Right atrium auricular region (tissue), 2 donors: ENCODE data around the gene SLC5A6. TPM values are rescaled to one million over a fixed set of nuclear protein-coding genes. Genes with fewer than 3 reads are reported as not detected.

Source experiments
- DNase-seq: peaks from one replicate; pipeline ENCODE4 v3.0.0-alpha.2; 2019; ENCODE audit warnings: low spot score
- H3K27ac ChIP-seq, 2 donors: fragments of 200-600 bp; sonication (generic); 1 replicate in 1 of 2; 2 replicates in 1 of 2; pipeline ENCODE4 v1.5.1; 2016 to 2019
- H3K27me3 ChIP-seq, 2 donors: fragments of 200-600 bp; sonication (generic); one replicate each; pipeline versions ENCODE4 v1.5.1 to v1.6.0; 2017 to 2019
- H3K36me3 ChIP-seq: fragments of 200-600 bp; sonication (generic); one replicate; pipeline ENCODE4 v1.5.1; 2016
- H3K4me1 ChIP-seq, 2 donors: fragments of 200-600 bp; sonication (generic); one replicate each; pipeline versions ENCODE4 v1.5.1 to v1.6.0; 2017 to 2019
- H3K4me3 ChIP-seq, 2 donors: fragments of 200-600 bp; sonication (generic); 1 replicate in 1 of 2; 2 replicates in 1 of 2; pipeline ENCODE4 v1.5.1; 2017 to 2019; ENCODE audit warnings: mild to moderate bottlenecking in 1 of 2, moderate library complexity in 1 of 2
- H3K9me3 ChIP-seq, 2 donors: fragments of 200-600 bp; sonication (generic); one replicate each; pipeline ENCODE4 v1.5.1; 2019
- CTCF ChIP-seq, 2 donors: fragments of 200-600 bp; sonication (generic); IDR thresholded peaks; one replicate each; pipeline ENCODE4 v1.5.1; 2019; ENCODE audit warnings: antibody characterized with exemption in 2 of 2
- total RNA-seq, 2 donors: library from RNA; depleted of rRNA; stranded (reverse); fragments of >200 nt; gene quantifications; one replicate each; pipeline ENCODE4 v1.1.0, GENCODE V29; 2016

The SLC5A6 gene
- total RNA-seq, 2 donors from 2014 or later, result 9.2 to 14.7 TPM

GRCh38 chr2:27247893-27248292 is 35.8 kb upstream of the SLC5A6 start:
- TF ChIP-seq CTCF (IDR thresholded peaks at IDR 0.05), result no peak
- Histone ChIP-seq H3K4me1 (peaks cover 0 to 27% of the 10 kb centered on the region in 2 donors), H3K27me3 (no peaks in the 10 kb centered on the region), H3K9me3 (no peaks in the 10 kb centered on the region), H3K27ac (no peak overlapping the region), H3K36me3 (peaks cover 1% of the 10 kb centered on the region), H3K4me3 (no peak overlapping the region)
- no peak for DNase-seq

GRCh38 chr2:27245626-27246025 is 33.6 kb upstream of the SLC5A6 start:
- peaks cover 22% of the 10 kb centered on the region for H3K36me3 ChIP-seq
- H3K9me3 ChIP-seq, result no peaks in the 10 kb centered on the region
- no peak for TF ChIP-seq CTCF (IDR thresholded peaks at IDR 0.05)
- peaks cover 0 to 27% of the 10 kb centered on the region in 2 donors for H3K4me1 ChIP-seq
- peak overlapping the region in 1 of 2 donors; percentile 16 for H3K27ac ChIP-seq
- H3K4me3 ChIP-seq, result no peak overlapping the region
- no peak for DNase-seq
- no peaks in the 10 kb centered on the region for H3K27me3 ChIP-seq

- Histone ChIP-seq H3K36me3 (peaks cover 27% of the 10 kb centered on the region), H3K27me3 (no peaks in the 10 kb centered on the region), H3K4me1 (peaks cover 0 to 23% of the 10 kb centered on the region in 2 donors), H3K4me3 (no peak overlapping the region), H3K27ac (peak overlapping the region in 1 of 2 donors; percentile 16), H3K9me3 (no peaks in the 10 kb centered on the region)
- no peak for DNase-seq
- no peak for TF ChIP-seq CTCF (IDR thresholded peaks at IDR 0.05)
Observed at GRCh38 chr2:27245116-27245515, 33.0 kb upstream of the SLC5A6 start.

- peaks cover 0 to 19% of the 10 kb centered on the region in 2 donors for H3K4me1 ChIP-seq
- H3K27me3 ChIP-seq, result no peaks in the 10 kb centered on the region
- DNase-seq, result no peak
- no peak for TF ChIP-seq CTCF (IDR thresholded peaks at IDR 0.05)
- H3K9me3 ChIP-seq, result no peaks in the 10 kb centered on the region
- peaks cover 43% of the 10 kb centered on the region for H3K36me3 ChIP-seq
- peak overlapping the region; percentile 36 to 80 for H3K27ac ChIP-seq
- H3K4me3 ChIP-seq, result no peak overlapping the region
Observed at GRCh38 chr2:27243391-27244130, 31.5 kb upstream of the SLC5A6 start.

GRCh38 chr2:27242614-27242951 is 30.5 kb upstream of the SLC5A6 start:
- Histone ChIP-seq H3K27me3 (no peaks in the 10 kb centered on the region), H3K27ac (peak overlapping the region; percentile 36 to 80), H3K4me1 (peaks cover 0 to 19% of the 10 kb centered on the region in 2 donors), H3K4me3 (no peak overlapping the region), H3K36me3 (peaks cover 52% of the 10 kb centered on the region), H3K9me3 (no peaks in the 10 kb centered on the region)
- TF ChIP-seq CTCF (IDR thresholded peaks at IDR 0.05), result no peak
- no peak for DNase-seq
